Middle frontal gyrus (tissue), 1 donor: ENCODE measurements around the gene RHOBTB1.

Experiments
- DNase-seq: peaks from one replicate; pipeline ENCODE4 v3.0.0-alpha.2; 2015; ENCODE audit warnings: low spot score; ENCODE audit errors: extremely low spot score

RHOBTB1 gene

DNA sequence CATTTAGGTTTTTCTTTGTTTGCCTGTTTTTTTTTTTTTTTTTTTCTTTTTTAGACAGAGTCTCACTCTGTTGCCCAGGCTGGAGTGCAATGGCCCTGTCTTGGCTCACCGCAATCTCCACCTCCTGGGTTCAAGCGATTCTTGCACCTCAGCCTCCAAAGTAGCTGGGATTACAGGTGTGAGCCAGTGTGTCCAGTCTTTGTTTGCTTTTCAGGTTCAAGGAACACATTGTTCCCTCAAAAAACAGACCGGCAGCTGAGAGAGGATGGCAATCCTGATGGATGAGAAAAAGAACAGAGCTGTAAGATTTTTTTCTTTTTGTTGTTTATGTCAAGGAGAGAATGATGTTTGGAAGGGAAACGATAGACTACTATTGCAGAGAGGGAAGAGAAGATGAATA lies 23.3 kb upstream of the RHOBTB1 start:
- DNase-seq = no peak

DNA sequence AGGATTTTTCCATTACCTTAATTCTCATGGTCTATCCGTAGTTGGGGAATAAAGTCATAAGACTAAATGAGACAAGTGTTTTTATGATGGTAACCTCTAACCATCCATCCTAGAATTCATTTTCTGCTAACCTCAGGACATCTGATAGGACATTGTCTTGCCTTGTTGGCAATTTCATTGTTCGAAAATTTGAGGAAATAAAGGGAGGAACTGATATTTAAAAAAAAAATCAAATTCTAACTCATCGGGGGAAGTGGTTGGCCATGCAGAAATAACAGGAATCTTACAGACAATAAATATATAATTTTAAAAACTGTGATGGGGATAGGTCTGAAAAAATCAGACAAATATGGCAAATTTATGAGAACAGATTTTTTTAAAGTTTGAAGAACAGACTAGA lies 21.7 kb upstream of the RHOBTB1 start:
- DNase-seq = no peak

DNA sequence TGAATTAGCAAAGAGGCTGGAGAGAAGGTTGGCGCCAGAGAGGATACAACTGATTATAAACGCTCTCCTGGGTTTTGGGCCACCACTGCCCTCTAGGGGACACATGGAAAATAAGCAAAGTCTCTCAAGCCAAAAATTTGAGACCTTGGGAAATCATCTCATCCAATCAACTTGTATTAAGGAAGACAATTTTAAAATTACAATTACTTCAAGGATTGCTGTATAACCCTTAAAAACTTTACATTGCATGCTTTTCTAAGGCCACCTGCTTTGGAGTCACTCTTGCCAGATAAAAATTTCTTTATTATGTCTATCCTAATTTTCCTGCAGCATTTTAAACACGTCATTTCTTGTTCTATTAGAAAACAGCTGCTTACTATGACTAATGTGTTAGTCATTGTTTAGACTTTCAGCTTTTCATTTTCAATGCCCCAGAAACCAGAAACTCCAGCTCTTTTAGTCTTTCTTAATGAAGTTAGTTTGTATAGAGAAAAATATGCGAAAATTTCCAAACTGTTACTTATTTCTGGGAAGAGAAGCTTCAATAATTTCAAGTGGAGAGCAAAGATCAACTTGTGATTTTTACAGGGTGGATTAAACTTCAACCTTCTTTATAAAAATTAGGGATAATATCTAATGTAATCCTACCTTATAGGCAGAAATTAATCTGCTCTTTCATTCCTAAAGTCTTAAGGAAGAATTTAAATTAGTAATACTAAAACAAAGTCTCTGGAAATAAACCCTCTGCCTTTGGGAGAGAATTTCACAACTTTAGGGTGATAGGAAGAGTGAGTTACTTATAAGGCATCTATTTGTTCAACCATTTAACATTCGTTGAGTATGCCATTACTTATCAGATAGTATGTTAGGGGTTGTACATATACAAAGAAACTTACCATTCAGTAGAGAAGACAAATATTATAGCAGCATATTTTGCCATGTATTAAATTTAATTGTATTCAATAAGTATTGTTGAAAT lies 20.6 kb upstream of the RHOBTB1 start:
- peak; percentile 76 for DNase-seq

DNA sequence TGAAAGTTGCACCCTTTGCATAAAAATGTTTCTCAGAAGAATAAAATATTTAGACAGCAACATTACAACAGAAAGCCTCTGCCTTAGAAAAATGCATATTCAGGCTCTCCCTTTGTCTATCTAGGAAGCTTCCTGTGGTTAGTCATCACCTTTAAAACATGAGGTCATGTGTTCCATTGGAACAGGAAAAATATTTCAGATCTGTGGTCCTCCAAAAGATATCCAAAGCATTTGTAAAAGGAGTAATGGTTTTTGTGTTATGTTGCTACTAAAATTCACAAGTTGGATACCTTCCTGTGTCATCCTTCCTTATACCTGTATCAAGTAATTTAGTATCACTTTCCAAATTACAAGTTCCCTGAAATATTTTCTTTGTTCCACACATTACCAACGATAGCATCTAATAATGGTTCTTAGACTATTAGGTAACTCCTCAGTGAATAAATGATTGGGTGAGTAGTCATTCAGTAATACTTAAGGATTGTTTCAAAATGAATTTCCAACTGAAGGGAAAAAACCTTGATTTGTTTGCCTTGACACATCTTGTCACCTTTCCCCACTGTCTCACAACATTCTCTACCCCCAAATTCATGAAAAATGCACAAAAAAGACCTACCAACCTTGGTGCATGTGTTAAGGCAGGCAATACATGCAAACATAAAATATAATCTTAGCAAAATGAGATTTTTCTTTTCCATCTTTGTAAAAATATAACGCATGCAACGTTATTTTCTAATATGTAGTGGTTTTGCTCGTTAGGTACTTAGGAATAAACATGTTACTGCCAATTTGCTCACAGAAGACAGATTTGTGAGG lies 19.7 kb upstream of the RHOBTB1 start:
- no peak for DNase-seq

GRCh38 chr10:60962946-60963345 lies 19.0 kb upstream of the RHOBTB1 start:
- DNase-seq = no peak

DNA sequence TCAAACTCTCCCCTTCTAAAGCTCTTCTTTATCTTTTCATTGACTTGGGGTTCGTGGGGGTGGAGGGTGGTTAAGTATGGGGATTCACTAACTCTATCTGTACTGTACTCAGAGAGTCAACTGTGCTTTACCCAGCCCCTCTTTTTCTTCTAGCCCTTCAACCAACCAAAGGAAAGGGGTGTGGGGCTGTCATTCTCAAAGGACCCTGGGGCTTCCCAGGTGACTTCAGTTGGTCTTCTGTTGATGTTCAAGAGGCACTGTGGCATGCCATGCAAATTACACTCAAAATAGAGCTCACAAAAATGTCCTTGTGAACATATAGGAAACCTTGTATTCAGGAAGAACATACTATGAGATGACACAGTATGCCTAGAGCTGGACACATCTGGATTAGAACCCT lies 16.9 kb upstream of the RHOBTB1 start:
- DNase-seq = no peak

DNA sequence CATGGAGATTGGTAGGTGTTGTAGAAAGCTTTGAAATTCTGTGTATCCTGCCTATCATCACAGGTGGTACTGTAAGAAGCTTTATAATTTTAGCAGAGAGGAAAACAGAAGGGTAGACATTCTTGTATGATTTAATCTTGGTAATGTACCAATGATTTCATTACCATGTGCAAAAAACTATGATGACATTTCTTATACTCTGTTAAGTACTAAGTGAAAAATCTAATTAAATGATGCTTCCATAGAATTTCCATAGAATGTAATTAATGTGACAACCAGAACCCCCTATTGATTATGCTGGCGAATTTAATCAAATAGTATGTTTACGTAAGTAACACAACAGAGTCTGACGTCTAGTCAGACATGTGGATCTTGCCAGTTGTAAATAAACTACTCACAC lies 16.0 kb upstream of the RHOBTB1 start:
- no peak for DNase-seq

DNA sequence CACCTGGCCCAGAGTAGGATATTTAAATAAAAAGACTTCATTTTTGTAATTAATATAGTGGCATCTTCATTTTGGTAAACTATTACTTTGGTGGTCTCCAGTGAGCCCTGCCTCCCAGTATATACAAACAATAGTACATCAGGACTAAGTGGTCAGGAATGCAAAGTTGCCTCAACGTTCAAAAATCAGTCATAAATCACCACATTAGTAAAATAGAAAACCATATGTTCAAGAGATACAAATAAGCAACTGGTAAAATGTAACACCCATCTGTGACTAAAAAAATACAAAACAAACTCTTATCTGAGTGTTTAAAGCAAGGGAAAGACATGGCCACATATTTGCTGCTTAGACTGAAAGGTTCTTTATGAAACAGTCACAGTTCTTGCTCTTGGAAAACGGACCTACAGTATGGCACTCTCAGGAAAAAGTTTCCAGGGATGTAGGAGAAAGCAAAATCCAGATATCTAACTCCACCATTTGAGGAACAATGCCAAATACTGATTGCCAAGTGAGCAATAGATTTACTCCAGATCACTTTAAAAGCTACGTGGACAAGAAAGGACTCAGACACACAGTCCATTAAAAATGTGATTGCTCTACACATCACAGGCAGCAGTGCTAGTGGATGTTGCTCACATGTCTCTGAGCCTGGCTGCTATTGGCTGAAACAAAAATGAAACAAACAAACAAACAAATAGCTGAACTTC lies 15.1 kb upstream of the RHOBTB1 start:
- DNase-seq = no peak

GRCh38 chr10:60957667-60958221 lies 13.8 kb upstream of the RHOBTB1 start:
- DNase-seq = no peak

DNA sequence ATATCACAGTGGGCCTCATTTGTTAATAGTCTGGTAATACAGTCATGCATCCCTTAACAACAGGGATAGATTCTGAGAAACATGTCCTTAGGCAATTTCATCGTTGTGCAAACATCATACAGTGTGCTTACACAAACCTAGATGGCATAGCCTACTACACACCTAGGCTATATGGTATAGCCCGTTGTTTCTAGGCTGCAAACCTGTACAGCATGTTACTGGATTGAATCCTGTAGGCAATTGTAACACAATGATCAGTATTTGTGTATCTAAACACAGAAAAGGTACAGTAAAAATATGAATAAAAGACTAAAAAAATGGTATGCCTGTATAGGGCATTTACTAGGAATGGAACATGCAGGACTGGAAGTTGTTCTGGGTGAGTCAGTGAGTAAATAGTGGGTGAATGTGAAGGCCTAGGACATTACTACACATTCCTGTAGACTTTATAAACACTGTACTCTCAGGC lies 12.0 kb upstream of the RHOBTB1 start:
- DNase-seq = no peak

GRCh38 chr10:60955316-60955715 lies 11.3 kb upstream of the RHOBTB1 start:
- DNase-seq = no peak

- DNase-seq = no peak
Measured at GRCh38 chr10:60954035-60954434, 10.1 kb upstream of the RHOBTB1 start.

DNA sequence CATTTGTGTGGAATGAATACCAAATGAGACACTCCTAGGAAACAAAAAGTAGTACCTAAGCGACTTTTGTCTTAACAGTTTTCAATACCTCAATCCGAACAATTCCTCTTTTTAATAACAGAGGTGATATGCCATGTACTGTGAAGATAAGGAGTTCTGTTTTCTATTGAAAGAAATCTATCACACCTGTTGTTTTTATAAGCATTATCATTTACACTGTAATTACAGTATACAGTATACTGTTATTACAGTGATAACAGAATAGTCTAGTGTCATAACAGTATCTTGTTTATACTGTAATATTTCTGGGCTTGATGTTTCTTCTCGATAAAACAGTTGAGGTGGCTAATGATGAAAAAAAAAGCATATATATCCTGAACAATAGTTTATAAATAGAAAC lies 9.4 kb upstream of the RHOBTB1 start:
- no peak for DNase-seq

GRCh38 chr10:60952846-60953220 lies 8.8 kb upstream of the RHOBTB1 start:
- DNase-seq = no peak

DNA sequence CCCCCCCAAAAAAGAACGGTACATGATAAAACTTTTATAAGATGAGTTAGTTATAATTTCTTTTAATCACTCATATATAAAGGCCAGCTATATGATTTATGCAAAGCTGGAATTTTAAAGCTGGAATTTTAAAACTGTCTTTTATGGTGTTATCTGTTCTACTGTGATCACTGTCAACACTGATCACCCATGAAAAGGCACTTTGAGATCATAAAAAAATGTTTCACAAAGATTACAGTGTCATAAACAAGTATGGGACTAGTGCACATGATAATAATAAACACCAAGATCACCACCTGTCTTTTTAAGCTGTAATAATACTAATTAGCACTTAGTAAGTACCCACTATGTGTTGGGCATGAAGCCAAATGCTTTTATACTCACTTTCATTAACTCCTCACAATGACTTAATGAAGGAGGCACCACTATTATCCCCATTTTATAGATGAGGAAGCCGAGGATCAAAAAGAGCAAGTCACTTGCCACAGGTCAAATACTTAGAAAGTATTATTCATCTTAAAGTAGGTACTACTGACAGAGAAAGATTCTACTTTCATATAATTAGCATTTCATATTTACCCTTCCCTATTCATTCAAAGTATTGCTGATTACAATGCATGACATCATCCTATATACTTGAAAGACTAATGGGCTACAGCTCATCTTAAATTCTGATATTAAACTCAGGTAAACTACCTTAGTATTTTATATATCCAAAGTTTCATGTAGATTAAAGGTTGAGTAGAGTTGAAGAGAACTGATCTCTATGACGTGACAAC lies 8.3 kb upstream of the RHOBTB1 start:
- no peak for DNase-seq

- no peak for DNase-seq
Measured at GRCh38 chr10:60951272-60951724, 7.3 kb upstream of the RHOBTB1 start.

- DNase-seq = no peak
Measured at GRCh38 chr10:60950300-60950699, 6.3 kb upstream of the RHOBTB1 start.

DNA sequence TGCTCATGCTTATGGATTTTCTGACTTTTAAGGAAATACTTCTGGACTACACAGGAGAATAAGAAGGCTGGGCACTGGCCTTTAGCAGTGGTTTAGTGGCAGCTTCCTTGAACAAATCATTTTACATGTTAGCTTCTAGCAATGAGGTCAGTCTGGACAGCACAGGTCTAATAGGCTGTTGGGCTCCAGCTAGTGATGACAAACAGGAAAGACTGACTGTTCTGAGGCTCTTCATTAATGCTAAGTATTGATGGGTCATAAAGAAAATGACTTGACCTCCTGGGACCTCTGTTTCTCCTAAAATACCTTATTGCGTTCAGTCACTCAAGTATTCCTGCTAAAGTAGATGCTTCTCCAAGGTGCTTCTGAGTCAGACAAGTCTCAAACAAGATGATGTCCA lies 4.9 kb upstream of the RHOBTB1 start:
- DNase-seq = no peak

GRCh38 chr10:60944910-60945297 lies 919 bp upstream of the RHOBTB1 start:
- no peak for DNase-seq

DNA sequence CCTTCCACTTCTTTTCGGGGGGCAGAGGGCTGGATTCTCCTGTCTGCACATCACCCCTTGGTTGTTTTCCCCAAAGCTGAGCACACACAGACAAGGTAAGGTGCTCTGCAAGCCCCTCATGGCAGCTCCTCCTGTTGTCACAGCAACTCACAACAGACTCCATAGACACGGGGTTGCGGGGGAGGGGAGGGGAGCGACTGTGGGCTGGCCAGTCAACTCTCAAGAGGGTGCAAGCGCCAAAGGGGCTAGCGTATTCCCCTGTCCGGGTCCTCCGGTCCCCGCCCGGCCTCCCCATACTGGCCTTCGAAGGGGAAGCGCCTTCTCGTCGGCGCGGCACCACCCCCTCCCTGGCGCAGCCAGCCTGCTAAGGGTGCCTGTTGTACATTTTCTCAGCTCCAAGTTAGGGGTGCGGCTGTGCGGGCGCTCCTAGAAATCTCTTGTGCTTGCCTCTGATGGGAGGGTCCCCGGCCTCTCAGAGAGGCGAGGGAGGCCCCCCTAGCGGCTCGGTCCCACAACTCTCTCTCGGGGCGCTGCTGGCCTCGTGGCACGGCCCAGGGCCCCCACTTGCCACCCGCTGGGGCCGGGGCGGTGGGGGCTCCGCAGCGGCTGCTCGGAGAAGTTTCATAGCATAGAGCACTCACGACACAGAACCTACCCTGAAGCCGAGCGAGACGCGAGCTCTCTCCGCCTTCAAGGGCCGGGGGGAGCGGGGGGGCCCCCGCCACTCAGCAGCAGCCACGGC lies 498 bp downstream of the RHOBTB1 start:
- no peak for DNase-seq
